Nephron (organoid): ENCODE results near the gene NCKAP1.

Experiments used
- H3K27ac Mint-ChIP-seq, 3 experiments: 2 replicates each; pipeline ENCODE4 v1.8.0; 2020; ENCODE audit warnings: mixed read lengths in 3 of 3, mild to moderate bottlenecking in 2 of 3, moderate library complexity in 1 of 3
- H3K27me3 Mint-ChIP-seq: 2 replicates; pipeline ENCODE4 v1.8.0; 2021; ENCODE audit warnings: low read depth, mild to moderate bottlenecking, moderate library complexity, mixed read lengths
- H3K36me3 Mint-ChIP-seq: 2 replicates; pipeline ENCODE4 v1.8.0; 2020; ENCODE audit warnings: low read depth, mixed read lengths
- H3K4me1 Mint-ChIP-seq: 2 replicates; pipeline ENCODE4 v1.8.0; 2020; ENCODE audit warnings: mixed read lengths
- H3K4me3 Mint-ChIP-seq, 3 experiments: 2 replicates each; pipeline ENCODE4 v1.8.0; 2020; ENCODE audit warnings: mild to moderate bottlenecking in 3 of 3, mixed read lengths in 3 of 3, moderate library complexity in 2 of 3
- H3K9me3 Mint-ChIP-seq: 2 replicates; pipeline ENCODE4 v1.8.0; 2020; ENCODE audit warnings: mixed read lengths
- CTCF ChIP-seq, 3 experiments: fragments of 200-600 bp; sonication (generic); IDR thresholded peaks; one replicate each; pipeline ENCODE4 v1.5.0; 2021; ENCODE audit warnings: antibody characterized with exemption in 3 of 3; ENCODE audit not compliant: unreplicated experiment in 3 of 3

Gene NCKAP1

DNA sequence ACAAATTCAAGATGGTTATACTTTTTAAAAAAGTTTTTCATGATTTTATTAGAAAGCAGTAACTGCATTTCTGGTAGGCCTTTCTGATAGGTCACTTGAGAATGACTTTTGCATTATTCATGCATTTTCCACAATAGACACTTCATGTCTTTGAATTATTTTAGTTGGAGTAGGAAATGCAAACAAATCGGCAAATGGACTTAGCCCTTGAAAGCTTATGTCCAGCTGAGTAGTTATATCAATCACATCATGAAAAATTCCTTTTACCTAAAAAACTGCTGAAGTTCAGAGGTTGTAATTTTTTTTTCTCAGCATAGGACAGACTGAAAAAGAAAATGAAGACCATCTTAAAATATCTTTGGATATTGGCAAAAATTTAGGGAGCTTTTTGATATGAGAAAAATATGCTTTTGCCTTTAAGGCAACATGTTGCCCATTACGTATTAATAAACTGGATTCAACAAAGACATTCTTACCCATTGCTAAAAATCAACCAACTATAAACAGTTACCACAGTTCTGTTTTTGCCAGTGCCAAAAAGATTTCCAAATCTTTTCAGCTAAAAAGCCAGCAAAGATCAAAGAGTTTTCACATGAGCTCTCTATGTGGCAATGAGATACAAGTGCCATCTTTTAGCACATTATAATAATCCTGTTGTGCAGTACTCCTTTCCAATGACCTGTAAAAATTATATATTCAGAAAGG is 126.3 kb downstream of the NCKAP1 start:
- TF ChIP-seq CTCF (IDR thresholded peaks at IDR 0.05; ENCODE audit: unreplicated experiment in 3 of 3): no peak
- Mint-ChIP-seq H3K4me1 (peaks cover 21% of the 10 kb centered on the region), H3K4me3 (no peak overlapping the region), H3K36me3 (peaks cover 72% of the 10 kb centered on the region), H3K27ac (peak overlapping the region in 1 of 3 experiments; percentile 94), H3K27me3 (no peaks in the 10 kb centered on the region), H3K9me3 (no peaks in the 10 kb centered on the region)

- TF ChIP-seq CTCF (IDR thresholded peaks at IDR 0.05; ENCODE audit: unreplicated experiment in 3 of 3): no peak
- Mint-ChIP-seq H3K4me3 (no peak overlapping the region), H3K27me3 (no peaks in the 10 kb centered on the region), H3K36me3 (peaks cover 64% of the 10 kb centered on the region), H3K9me3 (no peaks in the 10 kb centered on the region), H3K4me1 (peaks cover 23% of the 10 kb centered on the region), H3K27ac (peak overlapping the region in 1 of 3 experiments; percentile 71)
Observed at GRCh38 chr2:182910965-182911364, 127.3 kb downstream of the NCKAP1 start.

DNA sequence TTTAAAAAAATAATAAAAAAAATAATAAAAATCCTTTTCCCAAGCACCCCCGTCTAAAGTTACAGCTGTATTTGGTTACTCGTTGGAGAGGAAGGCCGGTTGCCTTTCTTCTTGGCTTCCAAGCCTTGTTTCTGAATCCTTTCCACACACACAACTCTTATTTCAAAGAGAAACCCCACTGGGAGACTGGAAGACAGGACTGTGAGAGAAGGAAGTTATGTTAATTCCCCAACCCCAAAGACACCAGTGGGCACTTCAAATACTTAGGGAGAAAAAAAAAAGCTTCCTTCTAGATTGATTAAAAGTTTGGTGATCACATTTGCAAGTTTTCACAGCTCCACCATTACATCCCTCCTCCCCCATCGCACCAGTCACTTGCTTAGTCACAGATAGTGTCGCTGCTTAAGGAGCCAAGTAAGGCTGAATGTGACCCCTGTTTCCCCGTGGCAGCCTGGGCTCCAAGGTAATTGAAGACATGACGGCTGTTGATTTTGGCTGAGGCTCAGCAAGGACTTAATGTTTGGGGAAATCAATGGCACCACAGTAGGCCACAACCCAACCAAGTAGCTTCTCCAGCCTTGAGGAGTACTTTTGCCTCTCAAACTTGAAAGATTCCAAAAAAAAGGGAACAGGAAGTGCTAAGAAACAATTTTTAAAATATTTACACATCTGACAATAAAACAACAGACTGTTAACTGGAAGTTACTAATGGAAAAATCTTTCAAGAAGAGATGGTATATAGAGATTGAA is 131.0 kb downstream of the NCKAP1 start:
- Mint-ChIP-seq H3K4me3 (no peak overlapping the region), H3K4me1 (peaks cover 13% of the 10 kb centered on the region), H3K27me3 (no peaks in the 10 kb centered on the region), H3K9me3 (no peaks in the 10 kb centered on the region), H3K36me3 (peaks cover 38% of the 10 kb centered on the region), H3K27ac (peak overlapping the region; percentile 31 to 76 (median 32))
- no peak for TF ChIP-seq CTCF (IDR thresholded peaks at IDR 0.05; ENCODE audit: unreplicated experiment in 3 of 3)

DNA sequence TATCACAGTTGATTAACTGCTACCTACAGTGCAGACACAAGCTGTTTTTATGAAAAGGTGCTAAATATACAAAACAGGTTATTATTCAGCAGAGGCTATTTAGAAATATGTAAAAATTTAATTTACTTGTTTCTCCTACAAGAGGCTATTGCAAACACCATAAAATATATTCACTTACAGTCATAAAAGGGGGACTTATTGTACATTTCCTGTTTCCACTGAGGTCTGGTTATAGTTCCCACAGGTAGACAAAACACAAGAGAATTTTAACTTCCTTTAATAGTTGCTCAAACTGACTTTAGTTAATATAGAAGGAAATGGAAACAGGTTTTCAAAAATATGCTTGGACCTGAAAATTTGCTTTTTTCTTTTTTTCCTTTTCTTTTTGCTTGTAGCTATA is 131.8 kb downstream of the NCKAP1 start:
- no peak for TF ChIP-seq CTCF (IDR thresholded peaks at IDR 0.05; ENCODE audit: unreplicated experiment in 3 of 3)
- Mint-ChIP-seq H3K9me3 (no peaks in the 10 kb centered on the region), H3K27ac (no peak overlapping the region), H3K4me1 (peaks cover 13% of the 10 kb centered on the region), H3K27me3 (no peaks in the 10 kb centered on the region), H3K36me3 (peaks cover 34% of the 10 kb centered on the region), H3K4me3 (no peak overlapping the region)

DNA sequence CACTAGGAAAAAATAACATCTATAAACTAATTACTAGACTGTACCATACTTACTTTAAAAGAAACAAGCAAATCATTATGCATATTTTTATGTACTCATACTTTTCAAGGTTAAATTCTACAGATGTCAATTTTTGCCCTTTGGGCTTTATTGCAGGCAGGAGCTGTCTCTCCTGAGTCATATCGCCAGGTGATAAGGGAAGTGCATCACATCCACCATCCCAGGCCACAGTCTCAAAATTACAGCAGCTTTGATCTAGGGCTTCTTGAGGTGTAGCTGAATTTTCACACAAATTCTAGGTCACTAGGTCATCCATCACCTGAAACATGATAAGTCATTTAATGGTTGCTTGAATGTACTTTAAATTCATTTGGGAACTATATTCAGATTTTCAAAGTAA is 133.4 kb downstream of the NCKAP1 start:
- H3K4me3 Mint-ChIP-seq: no peak overlapping the region
- no peak for TF ChIP-seq CTCF (IDR thresholded peaks at IDR 0.05; ENCODE audit: unreplicated experiment in 3 of 3)
- no peak overlapping the region for H3K27ac Mint-ChIP-seq
- no peaks in the 10 kb centered on the region for H3K9me3 Mint-ChIP-seq
- H3K27me3 Mint-ChIP-seq: no peaks in the 10 kb centered on the region
- peaks cover 24% of the 10 kb centered on the region for H3K36me3 Mint-ChIP-seq
- H3K4me1 Mint-ChIP-seq: peaks cover 13% of the 10 kb centered on the region
